HEK293 (cell line): ENCODE data around the gene CAPN5.

ENCODE experiments used
- CTCF ChIA-PET: fragments of 350-600 bp; formaldehyde crosslinking; extraction: SDS; loops from one replicate; lab custom pipeline; 2021; ENCODE audit warnings: antibody characterized with exemption; lab: Yijun Ruan, JAX
- POLR2A ChIA-PET: fragments of 300-600 bp; formaldehyde crosslinking; extraction: SDS; loops from one replicate; lab custom pipeline; 2020; ENCODE audit warnings: antibody characterized with exemption, inconsistent platforms; lab: Yijun Ruan, JAX
- H3K27ac ChIP-seq: fragments of 200-500 bp; sonication (Bioruptor generic); 2 replicates; pipeline ENCODE4 v1.5.1; 2014; ENCODE audit warnings: low read depth, low read length, control low read depth, inconsistent platforms; ENCODE audit errors: extremely low read depth
- H3K36me3 ChIP-seq, 2 experiments: fragments of 200-500 bp in 1 of 2; sonication (Bioruptor generic) in 1 of 2; 1 replicate in 1 of 2; 2 replicates in 1 of 2; pipeline ENCODE4 v1.5.1; 2014 to 2017; ENCODE audit warnings: inconsistent platforms in 2 of 2, low read length in 2 of 2; ENCODE audit not compliant: control insufficient read depth in 2 of 2, insufficient read depth in 1 of 2
- H3K4me1 ChIP-seq: fragments of 200-500 bp; sonication (Bioruptor generic); 2 replicates; pipeline ENCODE4 v1.5.1; 2014; ENCODE audit warnings: mild to moderate bottlenecking, low read length, inconsistent platforms; ENCODE audit not compliant: control insufficient read depth, insufficient read depth
- H3K4me3 ChIP-seq: 2 replicates; pipeline ENCODE4 v1.5.1; 2011; ENCODE audit warnings: low read depth, mild to moderate bottlenecking, control low read depth, low read length, moderate library complexity
- H3K9me3 ChIP-seq: fragments of 200-500 bp; sonication (Bioruptor generic); 2 replicates; pipeline ENCODE4 v1.5.1; 2014; ENCODE audit warnings: low read depth, low read length, inconsistent platforms; ENCODE audit not compliant: control insufficient read depth, insufficient read depth
- KLF10 ChIP-seq: fragments of 450-650 bp; IDR thresholded peaks from 2 replicates; pipeline ENCODE4 v1.5.1; 2018; ENCODE audit warnings: missing biosample characterization, mild to moderate bottlenecking, missing genetic modification characterization
- KLF7 ChIP-seq: fragments of 450-650 bp; formaldehyde crosslinking; IDR thresholded peaks from 2 replicates; pipeline ENCODE4 v1.5.1; 2016; ENCODE audit warnings: missing biosample characterization, missing genetic modification characterization, borderline replicate concordance
- PRDM2 ChIP-seq: fragments of 450-650 bp; formaldehyde crosslinking; IDR thresholded peaks from 2 replicates; pipeline ENCODE4 v1.5.1; 2016; ENCODE audit warnings: missing biosample characterization, missing genetic modification characterization, borderline replicate concordance
- SP3 ChIP-seq: fragments of 450-650 bp; formaldehyde crosslinking; IDR thresholded peaks from 2 replicates; pipeline ENCODE4 v1.5.1; 2016; ENCODE audit warnings: missing biosample characterization, missing genetic modification characterization
- TCF7L2 ChIP-seq: IDR thresholded peaks from 2 replicates; pipeline ENCODE4 v1.6.1; 2011; ENCODE audit warnings: low read depth, mild to moderate bottlenecking, inconsistent platforms, low read length, moderate library complexity, borderline replicate concordance
- TSHZ1 ChIP-seq: fragments of 450-650 bp; formaldehyde crosslinking; IDR thresholded peaks from 2 replicates; pipeline ENCODE4 v1.5.1; 2016; ENCODE audit warnings: missing biosample characterization, missing genetic modification characterization, borderline replicate concordance
- ZBTB11 ChIP-seq: fragments of 450-650 bp; formaldehyde crosslinking; conservative IDR thresholded peaks from 2 replicates; pipeline ENCODE4 v1.5.1; 2016; ENCODE audit warnings: low read depth, missing biosample characterization, missing genetic modification characterization
- ZBTB20 ChIP-seq: fragments of 450-650 bp; formaldehyde crosslinking; IDR thresholded peaks from 2 replicates; pipeline ENCODE4 v1.5.1; 2016; ENCODE audit warnings: missing biosample characterization, missing genetic modification characterization
- ZNF214 ChIP-seq: fragments of 450-650 bp; formaldehyde crosslinking; IDR thresholded peaks from 2 replicates; pipeline ENCODE4 v1.5.1; 2017; ENCODE audit warnings: missing biosample characterization, mild to moderate bottlenecking, missing genetic modification characterization, borderline replicate concordance
- ZNF223 ChIP-seq: fragments of 450-650 bp; formaldehyde crosslinking; IDR thresholded peaks from 2 replicates; pipeline ENCODE4 v1.5.1; 2016; ENCODE audit warnings: missing biosample characterization, missing genetic modification characterization
- ZNF26 ChIP-seq: fragments of 450-650 bp; formaldehyde crosslinking; IDR thresholded peaks from 2 replicates; pipeline ENCODE4 v1.5.1; 2016; ENCODE audit warnings: missing biosample characterization, missing genetic modification characterization
- ZNF362 ChIP-seq: fragments of 450-650 bp; formaldehyde crosslinking; IDR thresholded peaks from 2 replicates; pipeline ENCODE4 v1.5.1; 2016; ENCODE audit warnings: missing biosample characterization, missing genetic modification characterization
- ZNF555 ChIP-seq: fragments of 450-650 bp; formaldehyde crosslinking; conservative IDR thresholded peaks from 2 replicates; pipeline ENCODE4 v1.5.1; 2017; ENCODE audit warnings: missing biosample characterization, mild to moderate bottlenecking, missing genetic modification characterization, inconsistent platforms
- ZNF585B ChIP-seq: fragments of 450-650 bp; formaldehyde crosslinking; IDR thresholded peaks from 2 replicates; pipeline ENCODE4 v1.5.1; 2016; ENCODE audit warnings: missing biosample characterization, missing genetic modification characterization
- ZNF626 ChIP-seq: fragments of 450-650 bp; sonication (Bioruptor Pico); formaldehyde crosslinking; IDR thresholded peaks from 2 replicates; pipeline ENCODE4 v1.5.1; 2018; ENCODE audit warnings: missing biosample characterization, missing genetic modification characterization, inconsistent platforms
- ZNF660 ChIP-seq: fragments of 450-650 bp; IDR thresholded peaks from 2 replicates; pipeline ENCODE4 v1.5.1; 2018; ENCODE audit warnings: missing biosample characterization, mild to moderate bottlenecking, missing genetic modification characterization

Gene CAPN5

GRCh38 chr11:77144196-77144856 is 77.6 kb downstream of the CAPN5 start:
- POLR2A ChIA-PET: no interaction called here
- TF ChIP-seq ZNF26 (tag by site-specific recombination): no peak
- no peak for TF ChIP-seq SP3 (tag by site-specific recombination)
- no peak for TF ChIP-seq PRDM2 (tag by site-specific recombination)
- TF ChIP-seq, all 188 proteins: peak for 0
- CTCF ChIA-PET: interaction anchor here (0.6 kb wide), 2 partner anchors 48 to 89 kb away, joined by 3 to 4 read pairs; no protein-coding TSS in a partner anchor
- no peak overlapping the region for H3K4me3 ChIP-seq
- no peaks in the 10 kb centered on the region for H3K9me3 ChIP-seq
- no peaks in the 10 kb centered on the region for H3K4me1 ChIP-seq
- H3K36me3 ChIP-seq: no peaks in the 10 kb centered on the region
- H3K27ac ChIP-seq: no peak overlapping the region

- no peaks in the 10 kb centered on the region for H3K36me3 ChIP-seq
- ChIA-PET POLR2A (interaction anchor here (0.6 kb wide), 1 partner anchor 304 kb away, joined by 4 read pairs; no protein-coding TSS in a partner anchor), CTCF (interaction anchor here (0.6 to 0.7 kb wide), 3 partner anchors 42 to 90 kb away, joined by 3 to 4 read pairs (median 3); no protein-coding TSS in a partner anchor)
- no peak overlapping the region for H3K4me3 ChIP-seq
- H3K9me3 ChIP-seq: no peaks in the 10 kb centered on the region
- no peaks in the 10 kb centered on the region for H3K4me1 ChIP-seq
- H3K27ac ChIP-seq: no peak overlapping the region
- TF ChIP-seq ZNF362 (tag by site-specific recombination) (no peak), KLF10 (tag by site-specific recombination) (no peak), ZNF223 (tag by site-specific recombination) (no peak), ZNF214 (tag by site-specific recombination) (no peak), ZBTB20 (tag by site-specific recombination) (no peak), ZBTB11 (tag by site-specific recombination) (no peak), ZNF660 (tag by site-specific recombination) (no peak), ZNF626 (no peak), ZNF585B (no peak), ZNF555 (no peak), TCF7L2 (no peak), KLF7 (no peak), TSHZ1 (tag by site-specific recombination) (no peak)
Measured at GRCh38 chr11:77144857-77145428, 78.2 kb downstream of the CAPN5 start.
